HCT116 (cell line): ENCODE data around the gene GAP43. TPM values are rescaled to one million over a fixed set of nuclear protein-coding genes. Genes with fewer than 3 reads are reported as not detected.

Source experiments
- ATAC-seq: fragments of 200-7000 bp; cut with Tn5 transposase; 2 replicates; pipeline ENCODE4 v1.9.1; 2020; ENCODE audit warnings: mild to moderate bottlenecking, moderate library complexity
- BruUV-seq: library from RNA; stranded (reverse); fragments of 400-500 nt; replicated peaks from 2 replicates; lab custom pipeline; 2021; lab: Mats Ljungman, UMichigan
- CTCF ChIA-PET: fragments of 300-600 bp; sonication (Branson Sonifier 250); formaldehyde crosslinking; loops from one replicate; lab custom pipeline; 2021; ENCODE audit warnings: antibody characterized with exemption; lab: Charles Lee
- POLR2A ChIA-PET: fragments of 300-600, 350-600 bp; sonication (Branson Sonifier 250); formaldehyde crosslinking; loops from one replicate; lab custom pipeline; 2021; ENCODE audit warnings: antibody characterized with exemption; lab: Charles Lee
- RAD21 ChIA-PET, 2 experiments: fragments of 300-600 bp; sonication (Branson Sonifier 250); formaldehyde crosslinking; loops; one replicate each; lab custom pipeline; 2023; ENCODE audit warnings: low total read pairs in 2 of 2; ENCODE audit not compliant: uncharacterized antibody in 2 of 2, unreplicated experiment in 2 of 2, low non-redundant PET in 1 of 2; lab: Charles Lee
- DNase-seq: peaks from one replicate; pipeline ENCODE4 v3.0.0-alpha.2; 2010; ENCODE audit warnings: low read depth, low spot score
- H2AFZ ChIP-seq: fragments of 200-600 bp; shearing (Covaris generic), sonication (generic); 2 replicates; pipeline ENCODE4 v1.6.1; 2017; ENCODE audit warnings: low read depth, mixed run types, mixed read lengths, antibody characterized with exemption, low read length; ENCODE audit not compliant: poor library complexity, severe bottlenecking
- H3K27ac ChIP-seq: 2 replicates; pipeline ENCODE4 v1.5.1; 2012; ENCODE audit warnings: low read depth, low read length
- H3K27me3 ChIP-seq: fragments of 200-600 bp; sonication (generic); 2 replicates; pipeline ENCODE4 v1.6.1; 2016; ENCODE audit warnings: mixed run types, low read length, mixed read lengths; ENCODE audit not compliant: insufficient read depth
- H3K36me3 ChIP-seq, 2 experiments: fragments of 200-500 bp in 1 of 2; fragments of 200-600 bp in 1 of 2; sonication (Bioruptor generic) in 1 of 2; sonication (generic) in 1 of 2; 2 replicates each; pipeline versions ENCODE4 v1.5.1 to v1.6.1; 2014 to 2016; ENCODE audit warnings: low read length in 2 of 2, inconsistent platforms in 1 of 2, mixed read lengths in 1 of 2, mixed run types in 1 of 2; ENCODE audit not compliant: insufficient read depth in 2 of 2, control insufficient read depth in 1 of 2
- H3K4me1 ChIP-seq, 2 experiments: fragments of 200-600 bp in 1 of 2; sonication (generic) in 1 of 2; 2 replicates each; pipeline versions ENCODE4 v1.5.1 to v1.6.1; 2012 to 2017; ENCODE audit warnings: low read length in 2 of 2, inconsistent platforms in 1 of 2, mild to moderate bottlenecking in 1 of 2, mixed read lengths in 1 of 2, mixed run types in 1 of 2, moderate library complexity in 1 of 2; ENCODE audit not compliant: insufficient read depth in 2 of 2, control insufficient read depth in 1 of 2
- H3K4me2 ChIP-seq: fragments of 200-600 bp; sonication (generic); 2 replicates; pipeline ENCODE4 v1.6.1; 2017; ENCODE audit warnings: mixed run types, low read length, mixed read lengths
- H3K4me3 ChIP-seq, 2 experiments: fragments of 200-600 bp in 1 of 2; sonication (generic) in 1 of 2; replicated peaks in 1 of 2; 2 replicates each; pipeline ENCODE4 v1.5.1; 2011 to 2016; ENCODE audit warnings: low read length in 2 of 2, control low read depth in 1 of 2, low read depth in 1 of 2, mild to moderate bottlenecking in 1 of 2, mixed read lengths in 1 of 2, mixed run types in 1 of 2
- H3K79me2 ChIP-seq: fragments of 200-600 bp; sonication (generic); 2 replicates; pipeline ENCODE4 v1.6.1; 2017; ENCODE audit warnings: mild to moderate bottlenecking, mixed run types, low read length, moderate library complexity, mixed read lengths; ENCODE audit not compliant: insufficient read depth
- H3K9ac ChIP-seq: fragments of 200-600 bp; sonication (generic); 2 replicates; pipeline ENCODE4 v1.6.1; 2016; ENCODE audit warnings: low read length, mixed read lengths
- H3K9me2 ChIP-seq: fragments of 200-600 bp; sonication (generic), shearing (Covaris generic); 2 replicates; pipeline ENCODE4 v1.6.1; 2017; ENCODE audit warnings: mixed run types, mild to moderate bottlenecking, moderate library complexity; ENCODE audit not compliant: insufficient read depth
- H3K9me3 ChIP-seq, 2 experiments: fragments of 200-500 bp in 1 of 2; fragments of 200-600 bp in 1 of 2; sonication (Bioruptor generic) in 1 of 2; sonication (generic) in 1 of 2; 2 replicates each; pipeline ENCODE4 v1.6.1; 2014 to 2017; ENCODE audit warnings: low read length in 2 of 2, mixed read lengths in 2 of 2, inconsistent platforms in 1 of 2, low read depth in 1 of 2, mild to moderate bottlenecking in 1 of 2, mixed run types in 1 of 2, moderate library complexity in 1 of 2; ENCODE audit not compliant: control insufficient read depth in 1 of 2, insufficient read depth in 1 of 2
- H4K20me1 ChIP-seq: fragments of 200-600 bp; sonication (generic), shearing (Covaris generic); 2 replicates; pipeline ENCODE4 v1.6.1; 2017; ENCODE audit warnings: mixed run types, mild to moderate bottlenecking, moderate library complexity; ENCODE audit not compliant: insufficient read depth
- CBX3 ChIP-seq: IDR thresholded peaks from 2 replicates; pipeline ENCODE4 v1.6.1; 2012; ENCODE audit warnings: low read depth
- CEBPB ChIP-seq: IDR thresholded peaks from 2 replicates; pipeline ENCODE4 v1.6.1; 2012; ENCODE audit warnings: low read depth
- EGR1 ChIP-seq: IDR thresholded peaks from 2 replicates; pipeline ENCODE4 v1.6.1; 2012; ENCODE audit warnings: low read depth
- EZH2 ChIP-seq: fragments of 200-600 bp; sonication (generic); IDR thresholded peaks from 2 replicates; pipeline ENCODE4 v1.6.1; 2017; ENCODE audit warnings: antibody characterized with exemption, mixed run types
- EZH2phosphoT487 ChIP-seq: fragments of 200-600 bp; IDR thresholded peaks from 2 replicates; pipeline ENCODE4 v1.6.1; 2018; ENCODE audit warnings: antibody characterized with exemption, borderline replicate concordance
- JUND ChIP-seq: IDR thresholded peaks from 2 replicates; pipeline ENCODE4 v1.6.1; 2012
- POLR2A ChIP-seq: IDR thresholded peaks from 2 replicates; pipeline ENCODE4 v1.7.0; 2011; ENCODE audit warnings: borderline replicate concordance; ENCODE audit not compliant: insufficient read depth, insufficient read length; ENCODE audit errors: extremely low read depth
- RAD21 ChIP-seq: IDR thresholded peaks from 2 replicates; pipeline ENCODE4 v1.6.1; 2012; ENCODE audit warnings: low read depth, mild to moderate bottlenecking
- SRF ChIP-seq: IDR thresholded peaks from 2 replicates; pipeline ENCODE4 v1.6.1; 2012; ENCODE audit warnings: low read depth
- TCF7L2 ChIP-seq: IDR thresholded peaks from 2 replicates; pipeline ENCODE4 v1.7.0; 2011; ENCODE audit warnings: borderline replicate concordance, inconsistent platforms; ENCODE audit not compliant: insufficient read depth, insufficient read length; ENCODE audit errors: extremely low read depth
- YY1 ChIP-seq: IDR thresholded peaks from 2 replicates; pipeline ENCODE4 v1.6.1; 2011; ENCODE audit warnings: low read length, low read depth, moderate library complexity, mild to moderate bottlenecking; ENCODE audit not compliant: insufficient replicate concordance; ENCODE audit errors: extremely low read depth
- ZFX ChIP-seq: fragments of 450-650 bp; IDR thresholded peaks from 2 replicates; pipeline ENCODE4 v1.6.1; 2017
- intact Hi-C: fragments of 100-400 bp; cut with micrococcal nuclease; formaldehyde crosslinking; loops from 2 replicates; pipeline ENCODE4 v1.10.0; 2022
- total RNA-seq: library from RNA; stranded (reverse); gene quantifications from one replicate; pipeline ENCODE4 v1.2.1, GENCODE V29; 2021; ENCODE audit not compliant: unreplicated experiment
- TF ChIP-seq, protein P1 (sequence below): IDR thresholded peaks from 2 replicates; pipeline ENCODE4 v1.6.1; 2011; ENCODE audit warnings: mild to moderate bottlenecking, low read length, moderate library complexity; ENCODE audit not compliant: insufficient replicate concordance; ENCODE audit errors: extremely low read depth
- TF ChIP-seq, protein P2 (sequence below): IDR thresholded peaks from 2 replicates; pipeline ENCODE4 v1.6.1; 2012
- TF ChIP-seq, protein P3 (sequence below): IDR thresholded peaks from 2 replicates; pipeline ENCODE4 v1.6.1; 2012

The GAP43 gene
- total RNA-seq, 1 experiment from 2014 or later: not detected

- no peak overlapping the region for H2AFZ ChIP-seq
- no peak for TF ChIP-seq EGR1
- TF ChIP-seq CEBPB: no peak
- no peak for TF ChIP-seq EZH2phosphoT487
- TF ChIP-seq TCF7L2: no peak
- TF ChIP-seq CBX3: no peak
- TF ChIP-seq RAD21: no peak
- no peak for TF ChIP-seq SRF
- no peak for TF ChIP-seq POLR2A
- no peak for TF ChIP-seq JUND
- TF ChIP-seq, protein P1, sequence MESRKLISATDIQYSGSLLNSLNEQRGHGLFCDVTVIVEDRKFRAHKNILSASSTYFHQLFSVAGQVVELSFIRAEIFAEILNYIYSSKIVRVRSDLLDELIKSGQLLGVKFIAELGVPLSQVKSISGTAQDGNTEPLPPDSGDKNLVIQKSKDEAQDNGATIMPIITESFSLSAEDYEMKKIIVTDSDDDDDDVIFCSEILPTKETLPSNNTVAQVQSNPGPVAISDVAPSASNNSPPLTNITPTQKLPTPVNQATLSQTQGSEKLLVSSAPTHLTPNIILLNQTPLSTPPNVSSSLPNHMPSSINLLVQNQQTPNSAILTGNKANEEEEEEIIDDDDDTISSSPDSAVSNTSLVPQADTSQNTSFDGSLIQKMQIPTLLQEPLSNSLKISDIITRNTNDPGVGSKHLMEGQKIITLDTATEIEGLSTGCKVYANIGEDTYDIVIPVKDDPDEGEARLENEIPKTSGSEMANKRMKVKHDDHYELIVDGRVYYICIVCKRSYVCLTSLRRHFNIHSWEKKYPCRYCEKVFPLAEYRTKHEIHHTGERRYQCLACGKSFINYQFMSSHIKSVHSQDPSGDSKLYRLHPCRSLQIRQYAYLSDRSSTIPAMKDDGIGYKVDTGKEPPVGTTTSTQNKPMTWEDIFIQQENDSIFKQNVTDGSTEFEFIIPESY: no peak
- no peak for TF ChIP-seq YY1
- TF ChIP-seq, protein P2, sequence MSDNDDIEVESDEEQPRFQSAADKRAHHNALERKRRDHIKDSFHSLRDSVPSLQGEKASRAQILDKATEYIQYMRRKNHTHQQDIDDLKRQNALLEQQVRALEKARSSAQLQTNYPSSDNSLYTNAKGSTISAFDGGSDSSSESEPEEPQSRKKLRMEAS: no peak
- TF ChIP-seq, protein P3, sequence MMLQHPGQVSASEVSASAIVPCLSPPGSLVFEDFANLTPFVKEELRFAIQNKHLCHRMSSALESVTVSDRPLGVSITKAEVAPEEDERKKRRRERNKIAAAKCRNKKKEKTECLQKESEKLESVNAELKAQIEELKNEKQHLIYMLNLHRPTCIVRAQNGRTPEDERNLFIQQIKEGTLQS: no peak
- TF ChIP-seq EZH2: no peak
- no peak for TF ChIP-seq ZFX
- TF ChIP-seq, all 23 proteins: peak for 0
- Histone ChIP-seq H3K36me3 (no peaks in the 10 kb centered on the region), H3K27me3 (no peaks in the 10 kb centered on the region), H4K20me1 (no peaks in the 10 kb centered on the region), H3K4me1 (no peaks in the 10 kb centered on the region), H3K27ac (no peak overlapping the region), H3K4me3 (no peak overlapping the region), H3K9me2 (no peaks in the 10 kb centered on the region), H3K79me2 (no peaks in the 10 kb centered on the region), H3K9ac (no peak overlapping the region), H3K4me2 (no peak overlapping the region), H3K9me3 (no peaks in the 10 kb centered on the region)
- no TSS peak for BruUV-seq
- ChIA-PET RAD21 (no interaction called here), POLR2A (no interaction called here), CTCF (no interaction called here)
- DNase-seq (no peak), ATAC-seq (no peak)
- intact Hi-C loops: no loop called here
These were observed 50.6 kb downstream of the GAP43 start for GRCh38 chr3:115673881-115674280.
